Measurements from ENCODE around the gene IFNK.
A peak's percentile ranks its signal among the peaks of the same experiment; 100 is the strongest.

The IFNK gene

DNA sequence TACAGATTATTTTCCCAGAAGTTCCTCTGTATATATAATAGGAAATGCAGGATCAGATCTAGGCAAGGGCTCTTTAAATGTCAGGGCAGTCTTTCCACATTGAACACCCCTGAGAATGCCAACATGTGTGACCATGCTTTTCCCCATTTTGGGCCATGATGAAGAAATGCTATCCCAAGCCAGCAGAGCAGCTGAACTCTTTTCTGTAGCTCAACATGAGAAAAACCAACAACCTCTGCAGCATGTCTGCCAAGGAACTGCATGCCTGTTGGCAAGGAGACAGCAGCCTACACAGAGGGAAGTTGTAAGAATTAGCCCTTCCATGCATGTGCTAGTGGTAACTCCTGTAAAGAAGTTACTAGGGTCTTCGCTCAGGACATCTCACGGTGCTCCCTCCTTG is 9.5 kb upstream of the IFNK start:
- no peak for DNase-seq

DNA sequence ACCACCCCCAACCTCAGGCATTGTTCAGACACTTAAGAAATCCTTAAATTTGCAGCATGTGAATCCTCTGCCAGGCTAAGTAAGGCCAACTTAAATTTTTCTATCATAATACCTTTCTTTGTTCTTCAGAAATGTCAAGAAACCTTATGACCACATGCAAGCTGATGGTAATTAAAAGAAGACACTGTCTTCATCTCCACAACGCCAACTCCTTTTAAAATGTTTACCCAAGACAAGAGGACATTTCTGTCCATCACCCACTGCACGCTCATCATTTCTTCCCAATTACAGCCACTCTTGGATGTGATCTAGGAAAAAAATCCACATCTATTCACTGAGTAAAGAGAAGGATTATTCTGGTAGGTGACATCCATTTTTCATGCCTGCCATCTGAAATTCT is 6.1 kb upstream of the IFNK start:
- no peak for DNase-seq

DNA sequence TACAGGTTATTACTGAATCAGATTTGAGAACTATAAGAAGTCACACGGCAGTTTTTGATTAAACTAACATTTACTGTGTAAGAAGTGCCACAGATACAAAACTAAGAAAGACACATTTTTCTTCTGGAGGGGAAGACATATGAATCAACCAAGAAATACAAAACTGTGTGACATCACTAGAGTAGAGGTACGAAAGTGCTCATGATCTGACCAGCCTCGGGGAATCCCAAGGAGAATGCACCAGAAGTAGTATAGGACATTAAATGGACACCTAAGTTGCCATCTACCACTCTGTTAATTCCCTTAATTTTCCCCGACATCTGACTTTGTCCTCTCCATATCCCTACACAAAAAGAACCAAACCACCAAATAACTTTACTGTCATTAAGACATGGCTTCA is 5.3 kb upstream of the IFNK start:
- no peak for DNase-seq

DNA sequence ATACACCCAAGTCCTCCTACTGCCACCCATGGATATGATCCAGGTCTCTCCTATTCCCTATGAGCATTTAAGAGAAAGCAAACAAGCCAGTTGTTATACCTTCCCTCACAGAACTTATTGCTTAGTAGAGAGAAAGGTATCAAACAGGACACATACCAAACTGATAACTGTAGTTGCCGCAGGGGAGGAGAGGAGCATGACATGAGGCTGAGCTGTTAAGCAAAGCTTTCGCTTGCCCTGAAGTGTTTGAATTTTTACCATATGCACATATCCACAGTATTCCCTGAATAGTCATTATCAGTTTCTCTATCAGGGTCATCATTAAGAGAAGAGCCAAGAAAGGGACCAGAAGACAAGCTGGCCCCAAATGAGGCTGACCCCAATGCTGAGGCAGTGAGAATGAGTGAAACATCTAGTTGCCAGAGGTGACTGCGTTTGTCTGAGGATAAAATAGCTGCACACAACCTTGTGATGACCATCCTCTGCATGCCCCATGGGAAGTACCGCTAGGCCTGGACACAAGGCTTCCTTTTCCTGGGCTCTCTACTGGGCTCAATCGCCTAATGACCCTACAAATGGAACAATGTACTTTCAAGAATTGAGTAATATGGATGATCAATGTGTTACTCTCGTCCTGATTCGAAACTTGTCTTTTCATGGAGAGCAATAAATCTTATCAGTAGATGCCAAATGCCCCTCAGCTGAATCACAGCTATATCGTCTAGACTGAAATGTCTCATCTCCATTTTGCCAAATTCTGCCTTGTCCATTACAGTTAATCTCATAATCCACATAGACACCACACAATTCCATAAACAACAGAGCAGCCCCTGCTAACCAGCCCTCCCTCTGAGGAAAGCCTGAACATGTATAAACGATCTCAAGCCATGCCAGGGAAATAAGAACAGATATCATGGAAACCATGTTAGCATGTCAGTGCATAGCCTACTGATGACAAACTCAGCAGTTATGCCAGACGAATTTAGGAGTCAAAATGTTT is 4.3 kb upstream of the IFNK start:
- no peak for DNase-seq

DNA sequence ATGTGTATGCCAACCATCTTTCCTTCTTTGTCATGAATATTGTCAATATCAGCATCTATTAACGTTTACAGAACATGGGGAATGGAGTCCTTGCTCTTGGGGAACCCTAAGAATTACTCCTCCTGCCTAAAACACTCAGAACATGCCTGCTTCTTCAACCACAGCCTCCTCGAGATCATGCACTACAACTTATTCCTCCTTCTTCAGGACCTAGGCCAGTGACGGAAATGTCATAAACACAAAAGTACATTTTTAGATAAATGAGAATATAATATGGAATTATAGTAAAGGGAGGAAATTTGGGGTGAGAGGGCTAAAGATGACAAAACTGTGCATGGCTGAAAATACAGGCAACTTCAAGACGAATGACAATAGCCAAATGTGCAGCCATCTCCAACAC is 3.1 kb upstream of the IFNK start:
- DNase-seq = no peak

DNA sequence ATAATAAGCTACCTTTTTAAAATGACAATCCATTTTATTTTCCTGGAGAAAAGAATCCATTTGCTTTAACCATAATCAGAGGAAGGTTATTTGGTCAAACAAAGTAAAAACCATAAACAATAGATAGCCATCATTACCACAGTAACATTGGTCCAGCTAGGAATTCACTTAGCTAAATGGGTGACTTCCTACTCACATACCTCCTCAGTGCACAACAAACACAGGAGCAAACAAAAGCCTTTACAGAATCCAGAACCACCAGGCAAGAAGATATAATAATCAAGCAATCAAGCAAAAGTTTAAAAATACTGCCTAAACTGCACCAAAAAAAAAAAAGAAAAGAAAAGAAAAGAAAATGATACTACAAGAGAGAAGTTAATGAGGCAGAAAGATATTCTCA is 949 bp upstream of the IFNK start:
- DNase-seq = no peak

DNA sequence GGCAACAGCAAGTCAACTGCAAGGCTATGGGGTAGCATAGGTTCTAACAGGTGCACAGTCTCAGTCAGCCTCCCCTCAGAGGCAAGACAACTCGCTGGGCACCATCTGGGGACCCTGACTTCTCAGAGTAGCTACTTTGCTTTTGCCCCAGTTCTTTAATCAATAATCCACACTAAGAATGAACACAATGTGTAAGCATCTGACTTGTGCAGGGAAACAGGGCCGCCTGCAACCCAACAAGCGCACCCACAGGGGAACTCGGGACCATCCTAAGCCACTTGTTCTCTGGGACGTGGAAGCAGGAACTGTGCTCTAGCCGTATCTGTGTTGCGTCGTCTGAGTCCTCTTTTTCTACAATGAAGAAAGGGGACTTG is 3.6 kb downstream of the IFNK start:
- DNase-seq = no peak

DNA sequence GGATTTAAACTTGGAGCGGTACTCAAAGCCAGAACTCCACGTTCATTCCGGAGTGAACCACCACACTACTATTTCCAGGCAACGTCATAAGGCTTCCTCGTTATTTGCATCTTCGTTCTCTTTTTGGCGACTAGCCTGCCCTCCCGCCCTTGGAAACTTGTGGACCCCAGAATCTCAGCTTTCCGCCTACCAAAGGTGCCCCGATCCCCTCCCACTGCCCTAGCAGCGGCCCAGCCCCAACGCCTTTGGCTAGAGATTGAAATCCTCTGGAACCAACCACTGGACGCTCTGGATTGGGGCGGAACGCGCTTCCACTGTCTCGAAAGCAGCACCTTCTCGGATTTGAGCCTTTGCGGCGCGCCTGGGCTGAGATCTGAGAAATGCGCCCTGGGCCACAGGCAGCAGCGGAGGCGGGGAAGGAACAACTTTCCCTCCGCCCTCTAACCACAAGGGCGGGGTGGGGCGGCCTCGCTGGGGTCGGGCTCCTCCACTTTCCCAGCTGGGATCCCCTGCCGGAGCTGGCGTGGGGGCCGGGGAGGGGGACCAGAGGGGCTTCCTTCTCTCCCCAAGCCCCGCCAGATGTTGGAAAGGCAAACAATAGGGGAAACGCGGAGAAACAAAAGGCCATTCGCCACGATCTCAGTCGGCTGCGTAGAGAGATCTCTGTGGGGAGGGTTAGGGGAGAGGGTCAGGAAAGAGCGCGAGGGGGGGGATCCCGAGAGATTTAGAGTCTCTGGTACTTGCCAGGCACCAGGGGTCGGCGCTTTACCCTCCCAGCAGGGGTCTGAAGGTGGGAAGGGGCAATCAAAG is 4.2 kb downstream of the IFNK start:
- DNase-seq = no peak

DNA sequence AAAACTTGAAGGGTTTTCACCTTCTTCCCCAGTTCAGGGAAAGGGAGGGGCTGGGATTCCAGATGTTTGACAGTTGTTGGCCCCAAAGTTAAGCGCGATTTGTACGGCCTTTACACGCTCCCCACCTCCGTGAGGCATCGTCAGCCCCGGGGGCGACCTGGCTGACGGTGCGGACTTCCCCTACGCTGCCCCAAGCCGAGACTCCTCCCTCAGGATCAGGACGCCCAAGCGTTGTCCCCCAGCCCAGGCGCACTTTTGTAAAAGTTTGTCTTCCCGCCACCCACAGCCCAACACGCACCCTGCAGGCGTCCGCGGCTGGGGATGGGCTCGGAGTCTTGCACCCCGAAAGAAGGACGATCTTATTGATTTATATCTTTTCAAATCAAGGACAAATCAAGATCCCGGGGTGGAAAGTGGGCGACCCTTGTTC is 4.8 kb downstream of the IFNK start:
- no peak for DNase-seq

DNA sequence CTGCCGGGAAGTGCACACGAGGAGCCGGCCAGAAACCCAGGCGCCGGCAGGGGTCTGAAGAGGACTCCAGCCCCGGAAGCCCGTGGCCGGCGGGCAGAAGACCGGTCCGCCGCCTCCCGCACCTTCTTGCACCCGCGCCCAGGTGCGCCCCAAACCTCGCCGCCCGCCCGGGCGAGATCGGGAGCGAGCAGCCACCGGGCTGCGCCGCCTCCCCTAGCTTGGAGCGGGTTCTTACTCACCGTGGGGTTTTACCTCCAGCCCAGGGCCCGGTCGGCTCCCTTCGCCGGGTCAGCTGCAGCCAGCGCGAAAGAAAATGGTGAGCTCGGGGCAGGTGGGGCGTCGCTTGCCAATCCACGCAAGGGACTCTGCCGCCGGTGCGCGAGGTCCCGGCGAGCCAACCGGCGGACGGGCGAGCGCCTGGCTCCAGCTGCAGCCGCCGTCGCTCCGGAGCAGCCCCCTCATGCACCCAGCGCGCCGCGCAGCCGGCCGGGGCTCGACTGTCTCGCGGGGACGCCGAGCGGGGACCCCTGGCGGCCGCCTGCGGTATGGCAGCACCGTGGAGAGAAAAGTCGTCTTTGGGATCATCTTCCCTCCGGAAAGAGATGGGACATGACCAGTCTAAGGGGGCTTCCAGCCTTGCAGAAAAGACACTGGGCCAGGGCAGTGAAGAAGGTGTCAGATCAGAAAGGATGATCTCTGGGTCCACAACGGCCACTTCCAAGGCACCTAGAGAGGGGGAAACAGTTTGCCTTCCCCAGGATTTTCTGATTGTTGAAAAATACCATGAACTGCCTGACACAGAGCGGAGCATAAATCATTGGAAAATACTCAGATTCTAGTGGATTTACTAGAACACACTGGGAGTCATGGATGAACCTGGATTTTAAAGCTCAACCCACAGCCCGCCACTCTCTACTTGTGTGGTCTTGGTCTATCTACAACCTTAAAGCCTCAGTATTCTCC is 5.5 kb downstream of the IFNK start, which contains the start of gene MOB3B:
Gene MOB3B, minus strand, starts transcription at position 499 of the 963 bp plus-strand sequence. CDS start 74,264 bp downstream, outside the sequence.
- peak; percentile 35 to 47 for DNase-seq

DNA sequence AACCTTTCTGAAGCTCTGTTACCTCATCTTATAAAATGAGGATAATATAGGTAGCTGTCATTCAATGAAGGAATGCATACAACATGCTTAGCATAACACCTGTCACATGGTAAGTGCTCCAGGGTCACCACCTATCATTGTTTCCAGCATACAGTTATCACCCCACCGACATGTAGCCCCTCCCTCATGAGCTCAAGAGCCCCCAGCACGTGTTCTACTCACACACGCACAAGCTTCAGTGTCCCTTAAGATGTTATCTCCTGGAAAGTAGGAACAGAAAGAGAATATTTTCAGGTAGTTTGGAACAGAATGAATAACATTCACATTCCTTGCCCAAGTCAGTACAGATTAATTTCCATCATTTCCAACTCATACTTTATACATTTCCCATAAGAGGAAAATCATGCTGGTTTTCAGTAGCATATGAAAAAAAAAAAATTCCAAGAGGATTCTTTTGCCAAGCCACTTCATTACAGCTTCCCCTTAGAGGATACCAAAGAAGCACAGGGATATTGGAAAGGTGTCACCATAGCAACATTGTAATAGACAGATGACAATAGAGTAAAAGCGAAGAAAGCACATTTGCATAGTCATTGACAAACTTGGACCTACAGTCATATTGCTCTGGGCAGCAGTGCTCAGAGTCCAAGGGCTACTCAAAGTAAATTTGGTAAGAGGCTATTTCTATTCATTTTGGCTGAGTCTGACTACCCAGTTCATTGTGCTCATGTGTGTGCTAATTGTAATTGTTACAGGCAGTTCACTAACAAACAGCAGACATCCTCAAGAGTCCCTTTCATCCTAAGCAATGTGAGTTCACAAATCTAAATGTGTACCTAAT is 7.0 kb downstream of the IFNK start:
- no peak for DNase-seq

DNA sequence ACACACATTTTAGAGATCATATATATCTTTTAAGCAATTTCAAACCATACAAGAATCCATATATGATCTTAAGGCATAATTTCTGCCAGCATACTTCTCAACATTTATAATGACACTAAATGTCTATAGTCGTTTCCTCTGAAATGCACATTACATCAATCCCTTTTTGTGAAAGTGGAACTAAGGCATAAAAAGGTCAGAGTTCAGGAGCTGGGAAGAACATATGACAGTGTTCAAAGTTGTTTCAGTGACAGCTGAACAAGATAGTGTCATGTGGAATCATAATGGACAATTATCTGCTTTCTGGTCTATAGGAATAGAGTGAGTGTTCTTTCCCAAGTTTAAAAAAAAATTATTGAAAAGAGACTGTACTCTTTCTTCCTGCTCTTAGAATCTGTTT is 8.0 kb downstream of the IFNK start:
- DNase-seq = no peak

DNA sequence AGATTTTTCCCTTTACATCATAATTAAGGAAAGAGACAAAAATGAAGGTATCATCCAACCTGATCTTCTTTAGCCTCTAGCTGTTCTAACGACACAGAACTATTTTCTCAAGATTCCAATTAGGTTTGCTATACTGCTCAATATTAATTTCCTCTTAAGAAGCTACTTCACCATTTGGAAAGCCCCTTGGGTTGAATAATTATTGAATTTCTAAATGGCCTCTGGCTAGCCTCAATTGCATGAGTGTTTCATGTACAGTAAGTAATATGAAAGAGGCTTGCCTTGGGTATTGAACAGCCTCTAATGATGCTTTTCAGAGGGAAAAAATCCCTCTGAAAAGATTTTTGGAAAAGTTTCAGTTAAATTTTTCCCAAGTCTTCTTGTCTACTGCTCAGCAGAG is 9.2 kb downstream of the IFNK start:
- DNase-seq = no peak

DNA sequence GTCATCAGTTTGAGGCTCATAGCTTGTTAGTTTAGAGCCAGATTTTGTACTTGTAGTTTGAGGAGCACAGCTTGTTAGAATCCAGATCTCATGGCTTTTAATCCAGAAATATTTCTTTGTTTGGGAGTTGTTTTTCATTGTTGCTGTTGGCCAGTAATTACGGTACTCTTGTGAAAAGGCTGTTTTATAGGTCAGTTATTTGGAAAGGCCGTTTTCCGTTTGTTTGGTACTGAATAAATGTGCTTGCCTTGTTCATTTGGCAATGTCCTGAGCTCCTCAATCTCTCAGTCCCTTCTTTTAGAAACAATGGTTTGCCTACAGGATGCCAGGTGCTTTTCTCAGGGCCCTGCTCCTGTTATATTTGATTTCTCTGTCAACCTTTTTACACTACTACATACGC is 10.0 kb downstream of the IFNK start:
- DNase-seq = no peak

DNA sequence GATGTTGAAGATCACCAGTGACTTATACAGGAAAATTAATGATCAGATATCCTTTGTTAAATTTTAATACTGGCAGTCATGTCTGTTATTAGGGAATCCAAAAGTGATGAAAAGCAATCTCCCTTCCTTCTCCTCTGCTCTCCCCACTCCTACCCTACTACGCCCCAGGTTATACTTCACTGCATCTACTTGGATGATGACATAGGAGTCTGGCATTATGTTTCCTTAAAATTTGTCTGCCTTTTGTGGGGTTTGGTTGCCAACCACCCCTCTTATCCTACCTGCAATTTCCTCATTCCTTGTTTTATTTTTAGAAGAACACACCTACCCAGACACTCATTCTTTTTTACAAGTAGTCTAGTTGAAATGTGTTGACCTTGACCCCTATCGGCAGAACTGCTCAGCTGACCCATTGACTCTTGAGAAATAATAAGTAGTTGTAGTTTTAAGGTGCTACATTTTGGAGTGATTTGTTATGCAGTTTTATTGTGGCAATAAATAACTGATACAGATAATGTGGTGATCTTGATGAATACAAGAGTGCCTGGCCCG is 10.6 kb downstream of the IFNK start:
- no peak for DNase-seq

DNA sequence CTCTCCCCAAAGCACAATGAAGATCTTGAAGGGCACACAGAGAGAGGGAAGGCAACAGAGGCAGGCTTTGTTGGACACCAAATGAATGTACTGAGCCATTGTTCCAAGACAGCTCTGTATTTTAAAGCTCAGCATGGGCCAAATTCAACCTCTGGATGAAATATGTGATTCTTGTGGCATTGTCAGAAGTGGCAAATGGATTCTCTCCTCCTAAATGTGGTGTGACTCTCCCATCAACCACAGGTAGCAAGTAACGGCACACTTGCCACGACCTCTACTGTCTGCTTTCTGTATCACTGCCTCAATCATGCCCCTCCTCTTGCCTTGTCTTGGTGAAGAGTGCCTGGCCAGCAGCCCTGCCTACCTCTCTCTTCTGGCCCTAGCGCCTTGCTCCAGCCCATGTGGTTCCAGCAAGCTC is 11.6 kb downstream of the IFNK start:
- no peak for DNase-seq

DNA sequence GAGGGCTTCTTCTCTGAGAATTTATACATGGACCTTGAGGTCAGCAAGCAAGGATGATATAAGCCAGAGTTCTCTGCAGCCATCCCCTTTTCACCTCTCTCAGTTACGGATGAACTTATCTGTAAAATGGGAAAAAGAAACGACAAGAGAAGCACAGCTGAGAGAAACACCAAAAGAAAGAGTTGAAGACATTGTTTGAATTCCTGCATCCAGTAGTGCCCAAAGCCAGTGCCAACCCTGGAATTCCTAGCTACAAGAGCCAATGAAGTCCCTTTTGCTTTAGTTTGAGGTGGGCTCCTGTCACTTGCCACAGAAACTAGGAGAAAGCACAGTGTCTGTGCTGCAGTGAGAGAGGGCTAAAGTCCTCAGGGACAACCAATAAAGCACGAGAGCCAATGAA is 12.1 kb downstream of the IFNK start:
- no peak for DNase-seq

DNA sequence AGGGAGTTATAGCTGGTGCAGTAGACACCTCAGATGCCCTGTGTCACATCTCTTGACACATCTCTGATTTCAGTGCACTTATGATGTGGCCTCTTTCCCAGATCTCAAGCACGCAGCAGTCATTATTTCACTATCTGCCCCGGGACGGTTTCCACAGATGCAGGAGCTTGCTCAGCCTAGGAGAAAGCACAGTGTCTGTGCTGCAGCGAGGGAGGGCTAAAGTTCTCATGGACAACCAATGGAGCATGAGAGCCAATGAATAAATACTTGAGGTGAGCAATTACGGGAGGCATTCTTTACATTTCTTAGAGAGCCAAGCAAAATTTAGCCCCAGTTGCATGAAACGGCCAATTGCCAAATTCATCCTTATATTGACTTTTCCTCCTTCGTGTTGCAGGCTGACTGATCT is 12.9 kb downstream of the IFNK start:
- DNase-seq = no peak

DNA sequence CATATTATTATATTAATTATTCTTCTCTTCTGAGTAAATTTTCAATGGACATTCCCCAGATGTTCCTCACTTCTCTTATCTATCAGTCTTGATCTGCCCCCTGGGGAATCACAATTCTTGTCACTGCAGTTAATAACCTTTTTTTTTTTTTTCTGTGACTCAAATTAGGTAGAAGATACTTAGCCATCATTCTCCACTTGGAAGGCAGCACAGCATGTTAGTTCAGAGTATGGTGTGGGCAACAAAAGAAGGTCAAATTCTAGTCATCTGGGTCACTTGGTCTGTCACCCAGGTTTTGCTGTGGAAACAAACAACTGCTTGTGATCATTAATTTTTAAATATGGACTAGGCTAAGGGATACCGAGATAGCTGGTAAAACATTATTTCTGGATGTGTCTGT is 13.7 kb downstream of the IFNK start:
- DNase-seq = no peak

DNA sequence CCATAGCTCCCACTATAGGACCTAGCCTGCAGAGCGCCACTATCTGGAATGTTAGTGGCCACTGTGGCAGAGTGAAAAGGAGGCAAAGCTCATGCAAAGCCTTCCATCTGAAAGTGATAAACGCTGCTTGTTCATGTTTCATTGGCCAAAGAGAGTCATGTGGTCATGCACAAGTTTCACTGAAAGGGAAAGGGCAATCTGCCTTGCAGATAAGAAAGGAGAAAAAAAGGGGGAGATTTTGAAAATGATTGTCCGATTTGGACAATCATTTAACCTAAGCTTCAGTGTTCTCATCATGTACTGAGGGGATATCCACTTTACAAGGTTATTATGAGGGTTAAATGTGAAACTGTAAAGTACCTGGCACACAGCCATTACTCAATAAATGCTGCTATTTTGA is 14.6 kb downstream of the IFNK start:
- DNase-seq = no peak

Data from NCI-H187 (cell line).